ENCODE measurements around the gene MCM5. TPM values are rescaled to one million over a fixed set of nuclear protein-coding genes. Genes with fewer than 3 reads are reported as not detected.
"Not testable (repeated sequence)": the region's sequence is repeated elsewhere in the genome, so short reads cannot be mapped to it uniquely, and the experiment has no call there.

The MCM5 gene
- polyA plus RNA-seq, 1 donor: 34.3 TPM

- no peak for DNase-seq
These were observed 53.1 kb downstream of the MCM5 start for GRCh38 chr22:35452810-35453743.

DNA sequence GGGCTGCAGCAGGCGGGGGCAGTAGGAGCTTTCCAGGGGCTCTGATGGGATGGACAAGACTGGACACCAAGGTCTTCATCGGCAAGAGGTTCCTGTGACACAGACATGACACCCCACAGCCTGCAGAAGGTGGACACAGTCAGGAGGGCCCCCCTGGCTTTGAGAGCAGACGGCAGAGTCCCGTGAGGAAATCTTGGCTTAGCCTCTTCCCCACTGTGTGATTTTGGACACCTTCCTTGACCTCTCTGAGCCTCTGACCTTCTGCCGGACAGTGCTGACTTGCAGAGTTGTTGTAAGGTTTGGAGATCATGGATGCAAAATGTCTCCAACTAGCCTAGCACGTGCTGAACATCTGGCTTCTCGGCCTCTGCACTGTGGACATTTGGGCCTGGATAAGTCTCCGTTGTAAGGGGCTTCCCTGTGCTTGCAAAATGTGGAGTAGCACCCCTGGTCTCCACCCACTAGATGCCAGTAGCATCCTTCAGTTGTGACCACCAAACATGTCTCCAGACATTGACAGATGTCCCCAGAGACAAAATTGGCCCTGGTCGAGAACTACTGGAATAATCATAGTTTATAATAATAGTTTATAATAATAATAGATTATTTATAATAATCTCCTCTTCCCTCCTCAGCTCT is 54.6 kb downstream of the MCM5 start:
- DNase-seq: no peak

DNA sequence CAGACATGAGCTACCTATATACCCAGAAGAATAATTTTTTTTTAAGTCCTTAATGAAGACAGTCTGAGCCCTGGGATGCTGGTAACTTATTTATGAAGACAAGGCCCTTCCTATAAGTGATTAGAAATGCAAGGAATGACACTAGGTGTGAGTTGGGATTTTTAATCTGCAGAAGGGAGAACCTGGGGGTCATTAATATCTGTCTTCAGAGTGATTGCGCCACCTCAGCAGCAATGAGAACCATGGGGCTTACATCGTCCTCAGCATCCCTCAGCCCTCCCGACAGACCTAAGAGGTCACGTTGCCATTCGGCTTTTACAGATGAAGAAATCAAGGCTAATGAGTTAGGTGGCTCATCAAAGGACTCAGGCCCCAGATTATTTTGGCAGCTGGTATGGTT is 55.6 kb downstream of the MCM5 start:
- DNase-seq: no peak

DNA sequence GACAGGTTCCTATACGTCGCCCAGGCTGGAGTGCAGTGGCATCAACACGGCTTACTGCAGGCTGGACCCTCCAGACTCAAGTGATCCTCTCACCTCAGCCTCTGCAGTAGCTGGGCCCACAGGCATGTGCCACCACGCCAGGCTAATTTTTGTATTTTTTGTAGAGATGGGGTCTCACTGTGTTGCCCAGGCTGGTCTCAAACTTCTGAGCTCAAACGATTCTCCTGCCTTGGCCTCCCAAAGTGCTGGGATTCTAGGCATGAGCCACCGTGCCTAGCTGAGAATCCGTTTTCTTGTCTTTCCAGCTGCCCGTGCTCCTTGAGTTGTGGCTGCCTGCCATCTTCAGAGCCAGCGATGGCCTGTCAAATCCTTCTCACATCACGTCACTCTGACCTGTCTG is 56.8 kb downstream of the MCM5 start:
- DNase-seq: no peak

DNA sequence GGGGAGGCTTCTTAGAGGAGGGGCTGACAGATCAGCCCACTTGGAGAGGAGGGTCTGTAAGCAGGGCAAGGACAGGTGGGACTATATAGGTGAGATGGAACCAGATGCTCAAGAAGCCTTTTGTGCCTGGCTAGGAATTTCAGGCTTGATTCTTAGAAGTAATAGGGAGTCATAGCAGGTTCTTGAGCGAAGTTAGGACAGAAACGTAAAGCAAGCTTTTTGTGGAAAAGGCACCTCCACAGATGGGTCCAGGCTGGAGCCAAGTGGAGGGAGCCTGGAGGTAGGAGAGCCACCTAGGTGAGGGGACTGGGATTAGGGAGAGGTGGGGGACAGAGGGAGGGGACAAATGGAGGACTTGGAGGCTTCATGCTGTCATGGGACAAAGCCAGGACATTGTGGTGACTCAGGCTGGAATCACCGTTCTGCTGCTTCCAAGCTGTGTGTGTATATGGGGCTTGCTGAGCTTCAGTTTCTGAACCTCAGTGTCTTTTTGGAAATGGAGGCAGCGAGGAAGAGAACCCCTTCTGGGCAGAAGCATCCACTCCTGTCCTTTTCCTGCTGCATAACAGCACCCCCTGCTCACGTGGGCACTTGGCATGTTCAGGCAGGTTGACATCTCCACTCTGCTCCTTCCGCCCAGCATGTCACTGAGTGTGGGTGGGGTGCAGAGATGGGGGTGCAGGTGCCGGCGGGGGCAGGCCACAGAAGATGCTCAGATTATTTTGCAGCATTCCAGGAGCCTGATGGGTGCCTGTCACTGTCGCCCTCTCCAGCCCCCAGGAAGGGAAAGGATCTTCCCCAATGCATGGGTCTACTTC is 58.0 kb downstream of the MCM5 start:
- no peak for DNase-seq

DNA sequence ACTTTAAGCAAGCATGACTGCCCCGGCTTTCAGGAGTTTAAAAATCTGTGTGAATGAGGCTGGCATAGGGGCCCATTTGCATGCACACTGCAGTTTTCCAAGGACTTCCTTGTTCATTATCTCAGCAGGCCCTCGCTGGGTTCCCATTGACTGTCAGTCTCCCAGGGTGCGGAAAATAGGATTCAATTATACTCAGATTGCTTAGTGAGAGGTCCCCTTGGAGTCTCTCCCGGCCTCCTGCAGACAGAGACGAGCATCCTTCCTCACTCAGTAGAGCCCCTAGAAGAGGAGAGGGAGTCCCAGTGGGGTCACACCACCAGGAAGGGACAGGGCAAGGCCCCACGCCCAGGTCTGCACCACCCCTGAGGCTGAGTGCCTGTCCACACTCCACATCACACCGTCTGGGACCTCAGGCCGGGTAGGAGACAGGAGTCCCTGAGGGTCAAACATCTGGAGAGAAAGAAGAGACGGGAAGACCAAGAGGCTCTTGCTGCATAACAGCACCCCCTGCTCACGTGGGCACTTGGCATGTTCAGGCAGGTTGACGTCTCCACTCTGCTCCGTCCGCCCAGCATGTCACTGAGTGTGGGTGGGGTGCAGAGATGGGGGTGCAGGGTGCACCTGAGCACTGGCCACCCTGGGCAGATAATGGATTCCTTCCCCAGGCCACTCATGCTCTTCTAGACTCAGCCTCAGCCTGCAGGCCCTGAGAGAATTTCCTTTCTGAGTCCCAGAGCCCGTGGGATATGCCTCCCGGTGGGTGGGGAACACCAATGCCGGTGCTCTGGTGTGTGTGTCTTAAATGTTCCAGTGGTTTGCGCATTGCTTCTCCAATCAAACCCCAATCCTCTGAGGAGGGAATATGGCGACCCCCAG is 58.8 kb downstream of the MCM5 start:
- DNase-seq: no peak

- no peak for DNase-seq
These were observed 59.5 kb downstream of the MCM5 start for GRCh38 chr22:35459423-35459894.

GRCh38 chr22:35459976-35460375 is 60.0 kb downstream of the MCM5 start:
- DNase-seq: not testable (repeated sequence)

- DNase-seq: no peak
These were observed 60.7 kb downstream of the MCM5 start for GRCh38 chr22:35460688-35461087.

- no peak for DNase-seq
These were observed 62.7 kb downstream of the MCM5 start for GRCh38 chr22:35462498-35463230.

DNA sequence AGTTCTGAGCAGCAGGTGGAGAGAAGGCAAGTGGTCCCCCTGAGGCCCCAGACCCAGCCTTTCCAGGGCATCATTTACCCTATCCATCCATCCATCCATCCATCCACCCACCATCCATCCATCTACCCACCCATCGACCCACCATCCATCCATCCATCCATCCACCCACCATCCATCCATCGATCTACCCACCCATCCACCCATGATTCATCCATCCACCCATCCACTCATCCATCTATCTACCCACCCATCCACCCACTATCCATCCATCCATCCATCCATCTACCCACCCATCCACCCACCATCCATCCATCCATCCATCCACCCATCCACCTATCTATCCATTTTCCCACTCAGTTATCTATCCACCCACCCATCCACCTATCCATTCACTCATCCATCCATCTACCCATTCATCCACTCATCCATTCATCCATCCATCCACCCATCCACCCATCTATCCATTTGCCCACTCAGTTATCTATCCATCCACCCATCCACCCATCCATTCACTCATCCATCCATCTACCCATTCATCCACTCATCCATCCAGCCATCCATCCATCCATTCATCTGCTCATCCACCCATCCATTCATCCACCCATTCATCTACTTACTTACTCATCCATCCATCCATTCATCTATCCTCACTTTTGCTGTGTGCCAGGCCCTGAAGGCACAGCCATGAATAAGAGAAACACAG is 63.4 kb downstream of the MCM5 start:
- DNase-seq: no peak

DNA sequence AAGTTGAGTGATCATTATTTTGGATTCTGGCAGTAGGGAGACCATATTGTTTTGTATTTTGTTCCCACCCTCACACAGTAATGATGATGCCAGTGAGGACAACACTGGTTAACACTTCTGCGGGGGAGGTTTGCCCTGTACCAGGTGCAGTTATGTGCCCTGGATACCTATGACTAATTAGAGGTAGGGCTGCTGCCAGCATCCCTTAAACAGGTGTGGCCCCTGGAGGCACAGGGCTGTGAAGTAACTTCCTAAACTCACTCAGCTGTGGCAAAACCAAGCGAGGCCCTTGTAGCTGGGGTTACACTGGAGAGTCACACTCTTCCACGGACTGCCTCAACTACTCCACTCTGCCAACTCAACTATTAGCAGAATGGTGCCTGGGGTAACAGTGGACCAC is 64.5 kb downstream of the MCM5 start:
- DNase-seq: no peak

GRCh38 chr22:35465109-35465701 is 65.3 kb downstream of the MCM5 start:
- DNase-seq: no peak

DNA sequence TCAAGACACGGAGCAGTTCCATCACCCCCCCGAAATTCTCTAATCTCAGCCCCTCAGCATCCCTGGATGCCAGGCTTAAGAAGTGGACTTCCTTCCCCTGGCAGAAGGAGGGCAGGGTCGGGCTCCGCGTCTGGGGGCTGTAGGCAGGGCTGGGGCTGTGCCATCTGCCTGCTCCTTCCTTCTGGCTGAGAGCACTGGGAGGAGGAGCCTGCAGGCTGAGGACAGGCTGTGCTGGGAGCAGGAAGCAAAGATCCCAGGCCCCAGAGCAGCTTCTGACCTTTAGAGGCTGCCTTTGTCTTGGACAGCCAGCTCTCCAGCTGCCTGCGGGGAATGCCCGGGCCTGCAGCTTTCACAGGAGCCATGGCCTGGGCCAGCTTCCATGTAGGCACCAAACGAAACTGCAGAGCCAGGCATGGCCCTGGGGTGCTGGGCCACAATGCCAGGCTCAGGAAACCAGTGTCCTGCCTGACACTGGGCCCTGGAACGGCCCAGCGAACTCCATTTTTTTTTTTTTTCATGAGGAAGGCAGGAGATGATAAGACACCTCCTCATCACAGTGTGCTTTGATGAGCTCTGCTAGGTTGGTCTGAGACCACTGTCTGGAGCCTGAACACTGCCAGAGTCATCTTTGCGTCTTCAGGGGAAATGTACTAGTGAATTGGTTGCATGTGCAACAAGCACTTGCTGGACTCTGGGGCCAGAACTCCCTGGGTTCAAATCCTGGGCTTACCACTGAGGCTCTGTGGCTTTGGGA is 67.9 kb downstream of the MCM5 start:
- DNase-seq: peak; percentile 27

- no peak for DNase-seq
These were observed 71.0 kb downstream of the MCM5 start for GRCh38 chr22:35470903-35471321.

DNA sequence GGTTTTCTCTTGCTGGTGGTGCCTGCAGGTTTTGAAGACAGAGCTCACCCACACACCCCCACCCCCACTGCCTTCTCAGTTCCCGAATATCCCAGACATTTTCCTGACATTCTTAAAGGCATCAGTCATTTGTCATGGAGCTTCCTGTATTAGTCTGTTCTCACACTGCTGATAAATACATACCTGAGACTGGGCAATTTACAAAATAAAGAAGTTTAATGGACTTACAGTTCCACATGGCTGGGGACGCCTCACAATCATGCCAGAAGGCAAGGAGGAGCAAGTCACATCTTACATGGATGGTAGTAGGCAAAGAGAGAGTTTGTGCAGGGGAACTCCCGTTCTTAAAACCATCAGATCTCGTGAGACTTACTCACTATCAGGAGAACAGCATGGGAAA is 71.6 kb downstream of the MCM5 start:
- DNase-seq: not testable (repeated sequence)

GRCh38 chr22:35472488-35472887 is 72.5 kb downstream of the MCM5 start:
- DNase-seq: no peak

DNA sequence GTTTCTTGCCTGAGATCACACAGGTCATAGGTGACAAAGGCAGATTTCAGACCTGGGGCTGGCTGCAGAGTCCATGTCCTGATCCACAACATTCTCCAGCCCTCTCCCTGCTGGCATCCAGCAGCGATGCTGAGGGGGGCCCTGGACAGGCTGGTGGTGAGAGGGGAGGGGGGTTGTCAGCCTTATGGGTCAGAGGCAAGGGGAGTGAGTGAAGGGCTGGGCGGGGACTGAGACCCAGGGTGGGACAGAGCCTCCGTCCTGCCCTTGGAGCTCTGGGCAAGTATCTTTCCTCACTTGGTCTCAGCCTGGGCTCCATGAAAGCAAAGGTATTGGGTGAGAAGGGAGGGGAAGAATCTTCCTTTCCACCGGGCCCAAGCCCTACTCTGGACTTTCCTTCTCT is 74.0 kb downstream of the MCM5 start:
- DNase-seq: no peak

All from hindlimb muscle (tissue), 1 donor.